ENCODE results near the gene NTM.

NTM gene

DNA sequence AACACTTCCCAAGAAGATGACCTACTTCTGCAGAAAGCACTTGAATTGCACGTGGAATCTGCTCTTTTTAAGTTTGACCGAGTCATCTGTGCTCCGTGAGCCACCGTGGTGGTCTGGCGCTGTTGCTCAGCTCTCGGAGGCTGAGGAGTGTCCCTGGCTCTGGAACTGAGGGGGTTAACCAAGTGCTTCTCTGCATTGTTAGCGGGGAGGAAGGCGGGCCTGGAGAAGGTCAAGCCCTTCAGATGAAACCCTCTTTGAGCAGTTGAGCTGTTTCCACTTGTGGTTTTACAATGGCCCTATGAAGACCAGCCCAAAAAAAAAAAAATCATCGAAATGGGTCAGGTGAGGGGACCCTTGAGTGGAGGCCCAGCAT, 286.4 kb downstream of the NTM start:
- DNase-seq = no peak

DNA sequence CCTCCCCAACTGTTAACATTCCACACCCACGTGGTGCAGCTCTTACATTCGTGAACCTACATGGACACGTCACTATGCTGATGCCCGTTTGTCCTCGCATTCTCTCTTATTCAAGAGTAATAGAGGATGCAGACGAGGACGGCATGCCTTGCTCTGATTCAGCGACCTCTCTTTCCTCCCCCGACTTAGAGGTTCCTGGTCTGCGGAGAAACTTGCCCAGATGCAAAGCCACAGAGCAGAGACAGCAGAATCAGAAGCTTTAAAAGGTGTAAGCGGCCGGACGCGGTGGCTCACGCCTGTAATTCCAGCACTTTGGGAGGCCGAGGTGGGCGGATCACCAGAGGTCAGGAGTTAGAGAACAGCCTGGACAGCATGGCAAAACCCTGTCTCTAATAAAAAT, 288.0 kb downstream of the NTM start:
- DNase-seq = no peak

- no peak for DNase-seq
Measured at GRCh38 chr11:131658952-131659351, 288.5 kb downstream of the NTM start.

DNA sequence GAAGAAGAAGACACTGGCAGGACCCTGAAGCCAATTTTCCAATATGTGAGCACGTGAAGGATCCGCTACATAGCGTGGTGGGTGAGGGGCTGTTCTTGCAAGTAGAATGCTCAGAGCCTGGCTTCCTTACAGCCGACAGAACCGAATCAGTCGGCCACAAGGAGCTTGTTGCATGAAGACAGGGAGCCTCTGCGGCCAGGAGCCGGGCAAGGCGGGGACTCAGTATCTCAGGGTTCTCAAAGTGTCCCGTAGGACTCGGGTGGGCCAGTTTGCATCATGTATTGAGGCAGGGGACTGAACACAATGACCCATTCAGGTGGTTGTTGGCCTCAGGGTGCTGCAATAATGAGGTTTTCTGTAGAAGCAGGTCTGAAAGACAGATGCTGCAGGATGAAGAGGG, 289.5 kb downstream of the NTM start:
- DNase-seq = no peak

DNA sequence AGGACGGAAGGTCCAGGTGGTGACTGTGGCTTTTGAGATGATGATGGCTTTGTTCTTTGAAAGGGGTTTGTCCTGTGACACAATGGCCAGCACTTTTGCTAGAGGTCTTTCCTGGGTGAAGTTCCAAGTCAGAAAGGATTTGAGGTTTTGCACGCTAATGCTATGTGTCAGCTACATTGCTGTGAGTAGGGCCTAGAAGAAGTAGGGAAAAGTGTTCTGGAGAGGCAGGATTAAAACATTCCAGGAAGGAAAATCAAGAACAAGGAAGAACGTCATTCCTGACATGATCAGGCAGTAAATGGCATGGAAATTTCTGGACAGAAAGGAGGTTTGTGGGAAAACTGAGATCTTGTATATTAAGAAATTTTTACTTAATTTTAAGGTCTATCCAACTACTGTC, 290.7 kb downstream of the NTM start:
- no peak for DNase-seq

GRCh38 chr11:131662317-131662972, 292.0 kb downstream of the NTM start:
- no peak for DNase-seq

DNA sequence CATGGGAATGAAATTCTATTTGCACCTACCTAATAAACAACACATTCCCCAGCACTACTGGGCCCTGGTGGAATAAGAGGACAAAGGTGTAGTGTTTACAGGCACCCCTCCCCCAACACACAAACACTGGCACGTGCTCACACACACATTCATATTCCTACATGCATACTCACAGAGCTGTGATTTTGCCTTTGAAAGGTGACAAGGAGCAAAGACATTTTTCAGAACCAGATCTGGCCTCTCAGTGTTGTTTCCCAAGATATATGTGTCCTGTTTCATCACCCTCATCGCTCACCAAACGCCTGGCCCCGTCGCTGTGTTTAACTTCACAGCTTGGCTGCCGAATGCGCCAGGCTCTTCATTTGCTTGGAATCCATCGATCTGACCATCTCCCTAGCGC, 292.6 kb downstream of the NTM start:
- no peak for DNase-seq

DNA sequence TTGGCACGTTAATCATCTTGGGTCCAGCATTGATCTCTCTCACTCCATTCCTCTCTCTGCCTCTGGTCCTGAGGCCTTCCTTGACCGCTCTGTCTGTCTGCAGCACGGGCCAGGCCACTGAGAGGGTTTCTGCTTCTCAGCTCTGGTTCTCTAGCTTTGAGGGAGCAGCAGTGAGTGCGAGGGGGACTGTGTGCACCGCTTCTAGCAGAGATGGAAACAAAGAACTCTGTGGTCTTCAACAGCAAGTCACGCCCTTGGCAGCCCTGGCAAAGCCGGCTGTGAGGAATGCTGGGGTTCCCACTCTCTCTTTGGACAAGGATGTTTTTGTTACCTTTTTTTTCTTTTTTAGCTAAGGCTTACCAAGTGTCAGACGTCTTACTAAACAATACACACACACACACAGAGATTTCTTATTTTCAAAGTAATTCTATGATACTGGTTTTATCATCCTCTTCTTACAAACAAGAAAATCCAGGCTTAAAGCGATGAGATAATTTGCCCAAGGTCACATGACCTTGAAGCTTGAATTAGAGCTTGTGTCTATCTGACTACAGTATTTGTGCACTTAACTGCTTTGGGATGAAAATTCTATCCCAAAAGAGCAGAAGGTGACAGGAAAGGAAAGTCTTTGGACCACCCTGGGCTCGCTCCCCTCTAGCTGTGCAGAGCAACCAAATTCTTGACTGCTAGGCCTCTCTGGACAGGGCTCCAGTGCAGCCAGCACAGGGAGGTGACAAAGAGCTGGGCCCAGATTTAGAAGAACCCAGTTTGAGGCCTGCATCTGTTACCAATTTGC, 293.2 kb downstream of the NTM start:
- DNase-seq = no peak

- no peak for DNase-seq
Measured at GRCh38 chr11:131664293-131664692, 293.9 kb downstream of the NTM start.

- DNase-seq = no peak
Measured at GRCh38 chr11:131664816-131665215, 294.4 kb downstream of the NTM start.

DNA sequence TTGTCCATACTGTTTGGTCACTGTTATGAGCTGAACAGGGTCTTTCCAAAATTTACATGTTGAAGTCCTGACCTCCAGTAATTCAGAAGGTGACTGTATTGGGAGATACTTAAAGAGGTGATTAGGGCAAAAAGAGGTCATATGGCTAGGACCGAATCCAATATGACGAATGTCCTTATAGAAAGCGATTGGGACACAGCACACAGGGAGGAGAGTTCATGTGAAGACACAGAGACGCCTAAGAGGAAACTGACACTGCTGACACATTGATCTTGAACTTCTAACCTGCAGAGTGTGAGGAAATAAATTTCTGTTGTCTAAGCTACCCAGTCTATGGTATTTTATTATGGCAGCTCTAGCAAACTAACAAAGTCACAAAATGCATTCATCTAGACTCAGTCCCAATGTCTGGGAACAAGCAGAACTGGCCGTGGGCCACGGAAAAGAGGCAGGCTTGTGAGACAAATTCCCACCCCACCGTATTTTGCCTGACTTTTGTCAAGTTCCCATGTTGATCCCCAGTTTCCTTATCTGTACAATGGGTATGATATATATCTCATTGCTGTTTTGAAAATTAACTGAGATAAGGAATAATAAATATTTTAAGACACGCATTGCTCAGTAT, 295.0 kb downstream of the NTM start:
- no peak for DNase-seq

- DNase-seq = no peak
Measured at GRCh38 chr11:131666006-131666405, 295.6 kb downstream of the NTM start.

GRCh38 chr11:131666617-131667016, 296.2 kb downstream of the NTM start:
- DNase-seq = no peak

GRCh38 chr11:131667566-131667965, 297.2 kb downstream of the NTM start:
- DNase-seq = no peak

- DNase-seq = no peak
Measured at GRCh38 chr11:131668500-131669400, 298.3 kb downstream of the NTM start.

DNA sequence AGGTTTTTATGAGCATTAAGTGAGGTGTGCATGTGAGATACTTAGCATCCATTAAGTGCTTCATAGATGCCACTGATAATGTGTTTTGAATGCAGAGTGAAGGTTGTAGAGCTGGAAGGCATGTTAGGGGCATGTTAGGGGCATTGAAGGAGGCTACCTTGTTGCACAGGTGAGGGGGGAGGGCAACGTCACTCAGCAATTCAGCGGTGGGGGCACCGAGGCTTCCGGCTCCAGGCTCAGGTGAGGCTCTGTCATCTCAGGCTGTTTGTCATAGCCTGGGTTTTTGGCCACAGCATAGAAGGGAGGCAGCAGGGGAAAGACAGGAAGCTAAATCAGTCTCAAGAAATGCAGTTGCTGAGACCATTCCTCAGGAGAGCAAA, 299.0 kb downstream of the NTM start:
- no peak for DNase-seq

DNA sequence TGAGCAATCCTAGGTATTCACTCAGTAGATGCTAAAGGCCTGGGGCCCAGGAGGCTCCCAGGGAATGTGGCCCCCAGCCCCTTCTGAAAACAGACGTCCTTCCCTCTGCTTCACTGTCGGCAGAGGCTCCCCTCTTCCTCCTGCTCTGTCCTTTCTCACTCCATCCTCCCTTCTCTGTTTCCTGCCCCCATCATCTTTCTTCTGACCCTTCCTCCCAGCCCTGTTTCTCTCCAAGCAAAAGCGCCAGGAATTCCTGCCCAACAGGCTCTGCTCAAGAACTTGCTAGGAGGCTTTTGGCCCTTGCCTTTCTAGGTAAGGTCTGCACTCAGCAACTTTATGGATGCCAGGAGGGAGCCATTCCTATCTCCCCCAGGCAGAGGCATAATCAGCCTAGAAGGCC, 300.5 kb downstream of the NTM start:
- DNase-seq = no peak

GRCh38 chr11:131671320-131671719, 300.9 kb downstream of the NTM start:
- DNase-seq = no peak

DNA sequence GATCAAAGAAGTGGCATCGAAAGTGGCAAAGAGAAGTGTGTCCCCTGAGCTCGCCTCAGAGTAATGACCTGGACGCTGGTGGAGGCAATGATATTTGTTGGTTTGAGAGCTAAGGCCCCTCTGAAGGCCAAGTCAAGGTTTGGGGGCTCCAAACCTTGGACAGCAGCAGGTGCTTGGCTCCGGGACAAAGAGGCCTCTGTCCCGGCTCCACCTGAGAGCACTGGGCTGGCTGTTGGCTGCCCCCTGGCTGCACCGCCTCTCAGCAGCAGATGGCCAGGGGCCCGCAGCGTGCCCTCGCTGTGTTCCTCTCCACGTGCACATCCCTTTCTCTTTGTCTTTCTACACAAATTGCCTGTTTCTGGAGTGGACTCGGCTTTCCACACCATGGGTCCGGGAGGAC, 301.3 kb downstream of the NTM start:
- DNase-seq = no peak

DNA sequence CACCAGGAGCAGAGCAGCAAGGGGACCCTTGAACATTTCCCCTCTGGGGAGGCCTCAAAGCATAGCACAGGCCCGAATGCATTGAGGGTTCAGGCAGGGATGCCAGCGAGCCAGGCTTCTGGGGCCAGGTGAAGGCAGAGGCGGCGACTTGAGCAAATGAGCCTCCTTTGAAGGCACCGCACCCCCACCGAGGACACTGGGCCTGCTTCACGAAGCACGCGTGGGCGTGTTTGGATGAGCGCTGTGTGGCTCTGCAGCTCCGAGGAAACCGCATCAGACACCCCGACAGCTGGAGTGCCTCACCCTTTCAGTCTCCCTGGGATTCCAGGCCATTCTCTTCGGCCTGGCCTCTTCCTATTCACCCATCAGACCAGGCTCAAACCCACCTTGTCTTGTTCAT, 301.8 kb downstream of the NTM start:
- DNase-seq = no peak

DNA sequence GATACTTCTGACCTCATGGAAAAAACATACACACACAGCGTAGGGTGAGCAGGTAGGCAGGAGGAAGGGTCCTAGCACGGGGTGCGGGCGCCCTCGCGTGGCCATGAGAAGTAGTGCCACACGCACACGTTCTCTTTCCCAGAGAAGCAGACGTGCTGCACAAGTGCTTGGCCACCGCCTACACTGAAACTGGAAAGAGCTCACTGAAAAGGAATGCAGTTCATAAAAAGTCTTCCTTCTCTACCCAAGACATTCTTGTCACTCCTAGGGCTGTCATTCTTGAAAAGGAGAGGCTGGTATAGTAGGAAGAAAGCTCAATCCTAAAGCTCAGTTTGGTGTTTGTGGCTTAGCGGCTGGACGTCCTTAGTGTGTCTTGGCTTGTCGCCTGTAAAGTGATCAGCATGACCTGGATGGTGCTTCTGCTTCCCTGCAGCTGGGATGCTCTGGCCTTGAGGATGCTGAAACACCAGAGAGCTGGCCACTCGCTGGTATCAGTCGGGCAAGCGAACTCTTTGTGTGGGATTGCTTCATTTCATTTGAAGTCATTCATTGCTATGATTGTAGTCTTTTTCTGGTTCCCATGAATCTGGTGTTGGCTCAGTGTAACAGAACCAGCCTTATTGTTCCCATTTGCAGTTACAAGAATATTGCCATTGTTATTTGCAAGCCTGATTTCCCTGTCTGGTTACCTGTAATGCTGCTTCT, 303.8 kb downstream of the NTM start:
- peak; percentile 85 for DNase-seq

- no peak for DNase-seq
Measured at GRCh38 chr11:131675121-131675888, 304.9 kb downstream of the NTM start.
